ENCODE results near the gene ZNF414. TPM values are rescaled to one million over a fixed set of nuclear protein-coding genes. Genes with fewer than 3 reads are reported as not detected.

The ZNF414 gene
- total RNA-seq, 1 experiment from 2014 or later, result 22.4 TPM

- H3K79me2 ChIP-seq (ENCODE audit: low read depth), result no peaks in the 10 kb centered on the region
- no peaks in the 10 kb centered on the region for H3K27me3 ChIP-seq (ENCODE audit: insufficient read depth, low read depth)
- DNase-seq, result no peak
- no peak overlapping the region for H3K4me3 ChIP-seq
- H3F3A ChIP-seq (ENCODE audit: insufficient read depth, low read depth), result no peaks in the 10 kb centered on the region; the same call in 1 of the 2 replicates
- H3K4me2 ChIP-seq, result no peak overlapping the region
- intact Hi-C loops (cut with micrococcal nuclease; ENCODE audit: unreplicated experiment), result no loop called here
- no peaks in the 10 kb centered on the region for H3K36me3 ChIP-seq (ENCODE audit: low read depth)
- H2AFZ ChIP-seq, result no peak overlapping the region
- no peaks in the 10 kb centered on the region for H4K20me1 ChIP-seq (ENCODE audit: insufficient read depth)
- no TSS peak for BruUV-seq (replicated peaks)
- ChIA-PET POLR2A (ENCODE audit: unreplicated experiment) (interaction anchor here (0.5 kb wide), 1 partner anchor 529 kb away, joined by 6 read pairs; no protein-coding TSS in a partner anchor), CTCF (no interaction called here)
- no peaks in the 10 kb centered on the region for H3K4me1 ChIP-seq (replicated peaks; ENCODE audit: insufficient read depth)
- no peaks in the 10 kb centered on the region for H3K9me2 ChIP-seq (ENCODE audit: insufficient read depth)
- H3K9me3 ChIP-seq (ENCODE audit: insufficient read depth, low read depth), result no peaks in the 10 kb centered on the region
- no peak overlapping the region for H3K27ac ChIP-seq
- TF ChIP-seq CTCF (conservative IDR thresholded peaks at IDR 0.05) (no peak), EZH2 (IDR thresholded peaks at IDR 0.05; ENCODE audit: low read depth) (no peak)
These were observed 23.1 kb upstream of the ZNF414 start for GRCh38 chr19:8537099-8537498.

GRCh38 chr19:8536282-8536681, 22.3 kb upstream of the ZNF414 start:
- ChIA-PET POLR2A (ENCODE audit: unreplicated experiment) (no interaction called here), CTCF (no interaction called here)
- H3K36me3 ChIP-seq (ENCODE audit: low read depth), result no peaks in the 10 kb centered on the region
- H3K27me3 ChIP-seq (ENCODE audit: insufficient read depth, low read depth), result no peaks in the 10 kb centered on the region
- no peak overlapping the region for H3K4me2 ChIP-seq
- no peaks in the 10 kb centered on the region for H4K20me1 ChIP-seq (ENCODE audit: insufficient read depth)
- DNase-seq, result no peak
- no peaks in the 10 kb centered on the region for H3K9me2 ChIP-seq (ENCODE audit: insufficient read depth)
- no peaks in the 10 kb centered on the region; the same call in 1 of the 2 replicates for H3F3A ChIP-seq (ENCODE audit: insufficient read depth, low read depth)
- no TSS peak for BruUV-seq (replicated peaks)
- H3K4me3 ChIP-seq, result no peak overlapping the region
- no peaks in the 10 kb centered on the region for H3K79me2 ChIP-seq (ENCODE audit: low read depth)
- H3K9me3 ChIP-seq (ENCODE audit: insufficient read depth, low read depth), result no peaks in the 10 kb centered on the region
- no peaks in the 10 kb centered on the region for H3K4me1 ChIP-seq (replicated peaks; ENCODE audit: insufficient read depth)
- TF ChIP-seq EZH2 (IDR thresholded peaks at IDR 0.05; ENCODE audit: low read depth) (no peak), CTCF (conservative IDR thresholded peaks at IDR 0.05) (no peak)
- H2AFZ ChIP-seq, result no peak overlapping the region
- intact Hi-C loops (cut with micrococcal nuclease; ENCODE audit: unreplicated experiment), result no loop called here
- no peak overlapping the region for H3K27ac ChIP-seq

GRCh38 chr19:8532225-8532624, 18.3 kb upstream of the ZNF414 start:
- H2AFZ ChIP-seq, result no peak overlapping the region
- no peaks in the 10 kb centered on the region for H3K27me3 ChIP-seq (ENCODE audit: insufficient read depth, low read depth)
- H3K9me3 ChIP-seq (ENCODE audit: insufficient read depth, low read depth), result no peaks in the 10 kb centered on the region
- intact Hi-C loops (cut with micrococcal nuclease; ENCODE audit: unreplicated experiment), result no loop called here
- ChIA-PET CTCF (interaction anchor here (0.6 kb wide), 1 partner anchor 38 kb away, joined by 3 read pairs; no protein-coding TSS in a partner anchor), POLR2A (ENCODE audit: unreplicated experiment) (no interaction called here)
- no peak overlapping the region for H3K4me2 ChIP-seq
- no peaks in the 10 kb centered on the region; the same call in none of the 2 replicates for H4K20me1 ChIP-seq (ENCODE audit: insufficient read depth)
- no TSS peak for BruUV-seq (replicated peaks)
- TF ChIP-seq CTCF (conservative IDR thresholded peaks at IDR 0.05) (no peak), EZH2 (IDR thresholded peaks at IDR 0.05; ENCODE audit: low read depth) (no peak)
- no peaks in the 10 kb centered on the region for H3K79me2 ChIP-seq (ENCODE audit: low read depth)
- H3K9me2 ChIP-seq (ENCODE audit: insufficient read depth), result no peaks in the 10 kb centered on the region
- H3K4me3 ChIP-seq, result no peak overlapping the region
- H3K36me3 ChIP-seq (ENCODE audit: low read depth), result no peaks in the 10 kb centered on the region
- no peak overlapping the region for H3K27ac ChIP-seq
- H3F3A ChIP-seq (ENCODE audit: insufficient read depth, low read depth), result no peaks in the 10 kb centered on the region; the same call in 1 of the 2 replicates
- DNase-seq, result no peak
- H3K4me1 ChIP-seq (replicated peaks; ENCODE audit: insufficient read depth), result peaks cover 4% of the 10 kb centered on the region
